ENCODE data around the gene MYO15A.

MYO15A gene, protein sequence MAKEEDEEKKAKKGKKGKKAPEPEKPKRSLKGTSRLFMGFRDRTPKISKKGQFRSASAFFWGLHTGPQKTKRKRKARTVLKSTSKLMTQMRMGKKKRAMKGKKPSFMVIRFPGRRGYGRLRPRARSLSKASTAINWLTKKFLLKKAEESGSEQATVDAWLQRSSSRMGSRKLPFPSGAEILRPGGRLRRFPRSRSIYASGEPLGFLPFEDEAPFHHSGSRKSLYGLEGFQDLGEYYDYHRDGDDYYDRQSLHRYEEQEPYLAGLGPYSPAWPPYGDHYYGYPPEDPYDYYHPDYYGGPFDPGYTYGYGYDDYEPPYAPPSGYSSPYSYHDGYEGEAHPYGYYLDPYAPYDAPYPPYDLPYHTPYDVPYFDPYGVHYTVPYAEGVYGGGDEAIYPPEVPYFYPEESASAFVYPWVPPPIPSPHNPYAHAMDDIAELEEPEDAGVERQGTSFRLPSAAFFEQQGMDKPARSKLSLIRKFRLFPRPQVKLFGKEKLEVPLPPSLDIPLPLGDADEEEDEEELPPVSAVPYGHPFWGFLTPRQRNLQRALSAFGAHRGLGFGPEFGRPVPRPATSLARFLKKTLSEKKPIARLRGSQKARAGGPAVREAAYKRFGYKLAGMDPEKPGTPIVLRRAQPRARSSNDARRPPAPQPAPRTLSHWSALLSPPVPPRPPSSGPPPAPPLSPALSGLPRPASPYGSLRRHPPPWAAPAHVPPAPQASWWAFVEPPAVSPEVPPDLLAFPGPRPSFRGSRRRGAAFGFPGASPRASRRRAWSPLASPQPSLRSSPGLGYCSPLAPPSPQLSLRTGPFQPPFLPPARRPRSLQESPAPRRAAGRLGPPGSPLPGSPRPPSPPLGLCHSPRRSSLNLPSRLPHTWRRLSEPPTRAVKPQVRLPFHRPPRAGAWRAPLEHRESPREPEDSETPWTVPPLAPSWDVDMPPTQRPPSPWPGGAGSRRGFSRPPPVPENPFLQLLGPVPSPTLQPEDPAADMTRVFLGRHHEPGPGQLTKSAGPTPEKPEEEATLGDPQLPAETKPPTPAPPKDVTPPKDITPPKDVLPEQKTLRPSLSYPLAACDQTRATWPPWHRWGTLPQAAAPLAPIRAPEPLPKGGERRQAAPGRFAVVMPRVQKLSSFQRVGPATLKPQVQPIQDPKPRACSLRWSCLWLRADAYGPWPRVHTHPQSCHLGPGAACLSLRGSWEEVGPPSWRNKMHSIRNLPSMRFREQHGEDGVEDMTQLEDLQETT (N-terminal part only)

GRCh38 chr17:18108401-18109312 is at the start of gene MYO15A:
Gene MYO15A (plus strand): TSS chr17:18108756. CDS start chr17:18118801, 10,045 bp downstream.
- DNase-seq: no peak

DNA sequence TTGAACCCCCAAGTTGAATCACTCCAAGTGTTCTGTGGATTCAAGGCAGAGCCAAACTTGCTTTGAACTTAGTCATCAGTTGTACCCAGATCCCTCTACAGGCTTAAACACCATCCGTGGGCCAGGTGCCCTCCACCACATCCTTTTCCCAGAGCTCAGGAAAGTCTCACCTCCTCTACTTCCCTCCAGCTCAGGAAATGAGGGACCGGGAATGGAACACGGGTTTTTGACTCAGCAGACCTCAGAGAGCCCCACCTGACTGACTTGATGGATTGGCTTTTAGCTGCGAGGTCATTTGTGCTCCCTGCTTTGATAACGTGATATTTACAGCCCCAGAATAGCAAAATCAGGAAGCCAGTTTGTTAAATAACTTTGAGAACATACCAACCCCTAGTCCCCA is 49.3 kb upstream of the MYO15A start:
- no peak for DNase-seq

DNA sequence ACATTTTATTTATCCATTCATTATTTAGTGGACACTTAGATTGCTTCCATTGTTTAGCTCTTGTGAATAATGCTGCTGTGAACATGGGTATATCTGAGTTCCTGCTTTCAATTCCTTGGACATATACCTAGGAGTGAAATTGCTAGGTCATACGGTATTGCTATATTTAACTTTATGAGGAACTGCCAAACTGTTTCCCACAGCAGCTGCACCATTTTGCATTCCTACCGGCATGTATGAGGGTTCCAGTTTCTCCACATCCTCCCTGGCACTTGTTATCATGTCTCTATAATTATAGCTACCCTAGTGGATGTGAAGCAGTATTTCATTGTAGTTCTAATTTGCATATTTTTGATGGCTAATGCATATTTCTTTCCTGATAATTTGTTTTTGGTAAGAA is 44.5 kb upstream of the MYO15A start:
- DNase-seq: no peak

DNA sequence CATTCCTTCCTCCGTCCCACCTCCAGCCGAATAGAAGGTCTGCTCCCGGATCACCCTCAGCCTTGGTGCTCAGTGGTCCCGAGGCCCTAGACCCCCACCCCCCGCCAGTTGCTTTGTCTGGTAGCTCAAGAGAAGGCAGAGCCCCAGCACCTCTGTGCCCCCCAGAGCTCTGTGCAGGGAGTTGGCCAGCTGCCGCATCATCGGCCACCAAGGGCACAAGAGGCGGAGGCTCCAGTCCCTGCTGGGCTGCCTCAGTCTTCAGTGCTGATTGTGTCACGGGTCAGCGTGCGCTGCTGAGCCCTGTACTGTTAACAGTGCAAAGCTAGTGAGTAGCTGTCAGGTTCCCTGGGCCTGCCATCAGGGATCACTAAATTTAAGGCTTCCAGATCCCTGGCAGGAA is 43.0 kb upstream of the MYO15A start:
- DNase-seq: no peak

- DNase-seq: no peak
Observed at GRCh38 chr17:18066866-18067265, 41.7 kb upstream of the MYO15A start.

DNA sequence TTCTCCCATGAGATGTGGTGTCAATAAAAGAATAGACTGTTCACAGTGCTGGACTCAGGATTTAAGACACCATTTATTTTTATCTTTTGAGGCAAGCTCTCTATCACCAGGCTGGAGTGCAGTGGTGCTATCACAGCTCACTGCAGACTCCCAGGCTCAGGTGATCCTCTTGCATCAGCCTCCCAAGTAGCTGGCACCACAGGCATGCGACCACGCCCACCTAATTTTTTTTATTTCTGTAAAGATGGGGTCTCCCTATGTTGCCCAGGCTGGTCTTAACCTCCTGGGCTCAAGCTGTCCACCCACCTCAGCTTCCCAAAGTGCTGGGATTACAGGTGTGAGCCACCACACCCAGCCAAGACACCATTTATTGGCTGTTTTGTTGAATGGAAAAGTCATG is 39.5 kb upstream of the MYO15A start:
- no peak for DNase-seq

DNA sequence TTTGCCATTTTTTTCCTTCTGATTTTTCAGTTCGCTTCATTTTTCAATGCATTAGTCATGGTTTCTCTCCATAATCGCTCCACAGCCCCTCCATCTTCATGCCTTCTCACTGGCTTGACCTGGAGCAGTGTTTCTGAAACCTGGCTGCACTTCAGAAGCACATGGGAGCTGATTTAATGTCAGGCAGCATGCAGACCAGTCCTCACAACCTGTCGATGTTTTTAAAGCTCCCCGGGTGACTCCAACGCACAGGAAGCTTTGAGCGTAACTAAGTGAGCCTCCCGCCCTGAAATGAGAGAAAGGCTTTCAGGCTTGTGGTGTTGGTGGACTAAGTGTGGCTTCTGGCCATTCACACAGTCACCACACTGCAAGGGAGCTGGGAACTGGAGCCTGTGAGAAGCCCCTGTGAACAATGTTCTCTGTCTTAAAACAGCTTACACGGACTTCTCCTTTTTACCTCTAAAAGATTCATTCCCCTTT is 37.7 kb upstream of the MYO15A start:
- DNase-seq: no peak

GRCh38 chr17:18071751-18072150 is 36.8 kb upstream of the MYO15A start:
- DNase-seq: no peak

- no peak for DNase-seq
Observed at GRCh38 chr17:18074566-18075272, 33.8 kb upstream of the MYO15A start.

DNA sequence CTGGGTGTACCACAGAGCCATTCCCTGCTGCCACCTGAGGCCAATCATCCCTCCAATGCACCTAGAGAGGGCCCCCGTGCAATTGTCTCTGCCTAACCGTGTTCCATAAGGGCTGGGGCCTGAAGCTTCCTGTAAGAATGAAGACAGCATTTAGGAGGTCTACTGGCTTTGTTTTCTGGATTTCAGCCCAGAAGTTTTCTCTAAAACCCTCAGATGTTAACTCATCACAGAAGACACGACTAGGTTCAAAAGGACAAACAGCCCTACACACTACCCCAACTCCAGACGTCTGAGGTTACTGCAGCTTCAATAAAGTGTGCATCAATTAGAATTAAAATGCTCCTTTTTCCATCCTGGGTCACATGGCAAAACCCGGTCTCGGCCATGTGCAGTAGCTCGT is 31.6 kb upstream of the MYO15A start:
- no peak for DNase-seq

- DNase-seq: no peak
Observed at GRCh38 chr17:18079543-18079942, 29.0 kb upstream of the MYO15A start.

- no peak for DNase-seq
Observed at GRCh38 chr17:18084256-18084655, 24.3 kb upstream of the MYO15A start.

GRCh38 chr17:18087610-18088491 is 20.7 kb upstream of the MYO15A start, which contains the start of gene DRG2:
Gene DRG2 (plus strand): TSS chr17:18087948. CDS start chr17:18088024, 76 bp downstream.
- peak; percentile 94 for DNase-seq

DNA sequence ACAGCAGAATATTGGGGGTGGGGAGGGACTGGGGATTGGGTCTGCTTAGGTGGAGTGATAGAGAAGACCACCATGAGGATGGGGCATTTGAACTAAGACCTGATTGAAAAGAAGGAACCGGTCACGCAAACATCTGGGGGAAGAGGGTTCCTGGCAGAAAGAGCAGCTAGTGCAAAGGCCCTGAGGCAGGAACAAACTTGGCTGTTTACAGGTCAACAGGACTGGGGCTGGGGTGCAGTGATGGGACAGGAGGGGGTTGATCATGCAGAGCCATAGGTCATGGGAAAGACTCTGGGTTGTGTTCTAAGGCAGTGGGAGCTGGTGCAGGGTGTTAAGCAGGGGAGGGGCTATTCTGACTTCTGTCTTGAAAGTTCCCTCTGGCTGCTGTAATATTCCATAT is 18.9 kb upstream of the MYO15A start:
- DNase-seq: no peak

DNA sequence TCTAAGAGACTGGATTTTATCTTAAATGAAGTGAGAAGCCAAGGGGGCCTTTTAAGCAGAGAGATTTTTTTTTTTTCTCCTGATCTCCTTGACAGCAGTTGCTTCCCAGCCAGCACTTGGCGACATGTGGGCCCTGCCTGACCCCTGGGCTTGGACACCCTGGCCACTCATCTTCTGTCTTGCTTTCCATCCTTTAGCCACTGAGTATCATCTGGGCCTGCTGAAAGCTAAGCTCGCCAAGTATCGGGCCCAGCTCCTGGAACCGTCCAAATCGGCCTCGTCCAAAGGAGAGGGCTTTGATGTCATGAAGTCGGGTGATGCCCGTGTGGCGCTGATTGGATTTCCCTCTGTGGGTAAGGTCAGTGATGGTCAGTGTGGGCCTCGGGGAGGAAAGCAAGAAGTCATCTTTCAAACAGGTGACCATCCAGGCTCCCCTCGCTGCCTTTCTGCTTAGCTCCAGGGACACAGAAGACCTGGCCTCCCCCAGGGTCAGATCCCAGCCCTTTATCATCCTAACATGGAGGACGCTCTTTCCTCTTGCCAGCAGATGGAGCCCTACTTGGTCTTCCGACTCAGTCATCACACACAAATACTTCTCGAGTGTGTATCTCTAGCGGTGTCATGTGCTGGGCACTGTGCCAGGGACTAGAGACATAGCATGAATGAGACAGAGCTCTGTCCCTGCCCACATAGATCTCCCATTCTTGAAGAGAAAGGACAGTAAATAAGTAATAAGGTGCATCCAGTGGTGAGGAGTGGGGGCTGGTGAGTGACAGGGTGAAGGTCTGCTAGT is 14.7 kb upstream of the MYO15A start:
- peak; percentile 59 for DNase-seq

- DNase-seq: no peak
Observed at GRCh38 chr17:18094409-18094807, 14.1 kb upstream of the MYO15A start.

DNA sequence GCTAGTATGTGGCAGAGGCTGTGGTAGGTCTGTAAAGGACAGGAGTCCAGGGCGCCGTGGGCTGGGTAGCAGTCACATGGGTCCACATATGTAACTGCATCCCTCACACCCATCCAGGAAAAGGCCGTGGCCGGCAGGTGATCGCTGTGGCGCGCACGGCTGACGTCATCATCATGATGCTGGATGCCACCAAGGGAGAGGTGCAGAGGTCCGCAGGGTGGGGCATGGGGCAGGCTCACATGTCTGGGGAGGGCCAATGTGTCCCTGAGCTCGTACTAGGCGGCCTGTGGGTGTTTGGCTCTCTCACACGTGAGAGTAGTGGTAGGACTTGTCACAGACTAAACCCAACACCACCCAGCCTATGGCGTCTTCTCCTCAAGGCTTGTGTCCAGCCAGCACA is 9.0 kb upstream of the MYO15A start:
- DNase-seq: no peak

- DNase-seq: no peak
Observed at GRCh38 chr17:18100616-18101015, 7.9 kb upstream of the MYO15A start.

DNA sequence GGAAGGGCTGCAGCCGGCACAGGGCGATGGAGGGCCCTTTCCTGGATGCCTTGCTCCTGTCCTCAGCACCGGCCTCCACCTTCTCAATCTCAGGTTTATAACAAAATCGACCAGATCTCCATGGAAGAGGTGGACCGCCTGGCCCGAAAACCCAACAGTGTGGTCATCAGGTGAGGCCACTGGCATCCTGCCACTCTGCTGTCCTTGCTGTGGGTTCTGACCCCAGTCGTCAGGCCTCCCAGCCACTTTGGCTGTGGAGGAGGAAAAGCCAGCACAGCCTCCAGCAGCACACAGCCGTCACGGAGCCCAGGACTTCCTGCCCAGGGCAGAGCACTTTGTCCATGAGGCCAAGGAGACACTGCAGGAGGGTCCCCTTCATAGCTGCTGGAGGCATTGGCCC is 6.7 kb upstream of the MYO15A start:
- no peak for DNase-seq

All from suppressor macrophage treated with lipopolysaccharide for 4 hours (primary cell).